Measurements from ENCODE around the gene DLK2. TPM values are rescaled to one million over a fixed set of nuclear protein-coding genes. Genes with fewer than 3 reads are reported as not detected.
"Not testable (repeated sequence)": the region's sequence is repeated elsewhere in the genome, so short reads cannot be mapped to it uniquely, and the experiment has no call there.

DLK2 gene
- total and polyA plus RNA-seq, 2 experiments from 2014 or later, result 0.21 to 0.47 TPM

- no peak for TF ChIP-seq NANOG (IDR thresholded peaks at IDR 0.05; ENCODE audit: borderline replicate concordance)
Observed at GRCh38 chr6:43427406-43428111, 27.8 kb downstream of the DLK2 start, which contains the start of gene ABCC10 (continued).

GRCh38 chr6:43426928-43427405, 28.4 kb downstream of the DLK2 start:
- Mint-ChIP-seq H3K4me3 (peak overlapping the region; percentile 93), H3K36me3 (ENCODE audit: low read depth) (peaks cover 3% of the 10 kb centered on the region; the same call in 1 of the 3 replicates), H3K4me1 (peaks cover 16% of the 10 kb centered on the region), H3K27ac (peak overlapping the region; percentile 98), H3K27me3 (ENCODE audit: insufficient read depth, low read depth, poor library complexity) (peaks cover 9% of the 10 kb centered on the region), H3K9me3 (peaks cover 18% of the 10 kb centered on the region; the same call in 2 of the 3 replicates)
- Histone ChIP-seq H3K79me2 (replicated peaks; ENCODE audit: insufficient read depth) (peaks cover 15% of the 10 kb centered on the region), H3F3A (replicated peaks; ENCODE audit: low read depth) (peaks cover 4% of the 10 kb centered on the region; the same call in 1 of the 2 replicates), H3K27me3 (ENCODE audit: insufficient read depth) (no peaks in the 10 kb centered on the region), H3K9me2 (ENCODE audit: insufficient read depth) (no peaks in the 10 kb centered on the region), H4K20me1 (replicated peaks; ENCODE audit: insufficient read depth) (no peaks in the 10 kb centered on the region), H3K36me3 (ENCODE audit: insufficient read depth) (no peaks in the 10 kb centered on the region), H2AFZ (peak overlapping the region; percentile 82), H3K4me2 (peak overlapping the region; percentile 95), H3K27ac (ENCODE audit: low read depth) (peak overlapping the region; percentile 85), H3K4me3 (peak overlapping the region; percentile 95), H3K4me1 (ENCODE audit: insufficient read depth) (peaks cover 10% of the 10 kb centered on the region)
- no peak for DNase-seq (ENCODE audit: low spot score)
- ATAC-seq, result peak; percentile 74
- TF ChIP-seq CREB1 (CRISPR knock-in tag; IDR thresholded peaks at IDR 0.05; ENCODE audit: low read depth), result peak; percentile 80
- TF ChIP-seq EZH2 (IDR thresholded peaks at IDR 0.05; ENCODE audit: low read depth, unreplicated experiment), result no peak

DNA sequence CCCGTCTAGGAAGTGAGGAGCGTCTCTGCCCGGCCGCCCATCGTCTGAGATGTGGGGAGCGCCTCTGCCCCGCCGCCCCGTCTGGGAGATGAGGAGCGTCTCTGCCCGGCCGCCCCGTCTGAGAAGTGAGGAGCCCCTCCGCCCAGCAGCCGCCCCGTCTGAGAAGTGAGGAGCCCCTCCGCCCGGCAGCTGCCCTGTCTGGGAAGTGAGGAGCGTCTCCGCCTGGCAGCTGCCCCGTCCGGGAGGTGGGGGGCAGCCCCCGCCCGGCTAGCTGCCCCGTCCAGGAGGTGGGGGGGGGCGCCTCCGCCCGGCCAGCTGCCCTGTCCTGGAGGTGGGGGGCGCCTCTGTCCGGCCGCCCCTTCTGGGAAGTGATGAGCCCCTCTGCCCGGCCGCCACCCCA, 30.3 kb downstream of the DLK2 start:
- H3K36me3 Mint-ChIP-seq (ENCODE audit: low read depth); H3F3A ChIP-seq (replicated peaks; ENCODE audit: low read depth); H3K27me3 Mint-ChIP-seq (ENCODE audit: insufficient read depth, low read depth, poor library complexity); DNase-seq (ENCODE audit: low spot score); H3K4me3 ChIP-seq; H3K27ac Mint-ChIP-seq; H3K36me3 ChIP-seq (ENCODE audit: insufficient read depth); H2AFZ ChIP-seq; H4K20me1 ChIP-seq (replicated peaks; ENCODE audit: insufficient read depth); H3K4me3 Mint-ChIP-seq; H3K4me1 ChIP-seq (ENCODE audit: insufficient read depth); ATAC-seq; H3K4me2 ChIP-seq; H3K27me3 ChIP-seq (ENCODE audit: insufficient read depth); H3K27ac ChIP-seq (ENCODE audit: low read depth); H3K9me2 ChIP-seq (ENCODE audit: insufficient read depth): not testable (repeated sequence)
- peaks cover 21% of the 10 kb centered on the region for H3K9me3 Mint-ChIP-seq
- H3K79me2 ChIP-seq (replicated peaks; ENCODE audit: insufficient read depth), result peaks cover 10% of the 10 kb centered on the region
- H3K4me1 Mint-ChIP-seq, result peaks cover 16% of the 10 kb centered on the region

DNA sequence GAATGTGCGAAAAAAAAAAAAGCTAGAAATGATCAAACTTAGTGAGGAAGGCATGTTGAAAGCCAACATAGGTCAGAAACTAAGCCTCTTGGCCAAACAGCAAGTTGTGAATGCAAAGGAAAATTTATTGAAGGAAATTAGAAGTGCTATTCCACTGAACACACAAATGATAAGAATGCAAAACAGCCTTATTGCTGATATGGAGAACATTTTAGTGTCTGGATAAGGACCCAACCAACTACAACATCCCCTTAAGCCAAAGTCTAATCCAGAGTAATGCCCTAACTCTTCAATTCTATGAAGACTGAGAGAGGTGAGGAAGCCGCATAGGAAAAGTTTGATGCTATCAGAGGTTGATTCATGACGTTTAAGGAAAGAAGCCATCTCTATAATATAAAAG, 33.5 kb downstream of the DLK2 start:
- Mint-ChIP-seq H3K9me3 (peaks cover 23% of the 10 kb centered on the region), H3K4me1 (no peaks in the 10 kb centered on the region; the same call in 2 of the 3 replicates), H3K36me3 (ENCODE audit: low read depth) (no peaks in the 10 kb centered on the region), H3K4me3 (no peak overlapping the region), H3K27me3 (ENCODE audit: insufficient read depth, low read depth, poor library complexity) (peaks cover 7% of the 10 kb centered on the region), H3K27ac (no peak overlapping the region)
- ATAC-seq (no peak), DNase-seq (ENCODE audit: low spot score) (no peak)
- Histone ChIP-seq H3K27me3 (ENCODE audit: insufficient read depth) (no peaks in the 10 kb centered on the region), H3K27ac (ENCODE audit: low read depth) (no peak overlapping the region), H3K4me2 (no peak overlapping the region), H3K4me1 (ENCODE audit: insufficient read depth) (no peaks in the 10 kb centered on the region; the same call in 1 of the 2 replicates), H2AFZ (no peak overlapping the region), H3K9me2 (ENCODE audit: insufficient read depth) (no peaks in the 10 kb centered on the region), H3F3A (replicated peaks; ENCODE audit: low read depth) (no peaks in the 10 kb centered on the region; the same call in 1 of the 2 replicates), H3K36me3 (ENCODE audit: insufficient read depth) (no peaks in the 10 kb centered on the region), H3K79me2 (replicated peaks; ENCODE audit: insufficient read depth) (no peaks in the 10 kb centered on the region), H3K4me3 (no peak overlapping the region), H4K20me1 (replicated peaks; ENCODE audit: insufficient read depth) (no peaks in the 10 kb centered on the region)
- no peak for TF ChIP-seq NANOG (IDR thresholded peaks at IDR 0.05; ENCODE audit: borderline replicate concordance)
- no peak for TF ChIP-seq EZH2 (IDR thresholded peaks at IDR 0.05; ENCODE audit: low read depth, unreplicated experiment)
- no peak for TF ChIP-seq ZNF114 (CRISPR knock-in tag; IDR thresholded peaks at IDR 0.05)
- no peak for TF ChIP-seq REST (IDR thresholded peaks at IDR 0.05; ENCODE audit: unreplicated experiment)
- TF ChIP-seq CTCF (conservative IDR thresholded peaks at IDR 0.05; ENCODE audit: low read depth in 2 of 2), result no peak
- no peak for TF ChIP-seq CREB1 (CRISPR knock-in tag; IDR thresholded peaks at IDR 0.05; ENCODE audit: low read depth)

Measured in GM23338 (cell line).